Stimulated activated CD4-positive, alpha-beta T cell treated with anti-CD3 and anti-CD28 coated beads, Interleukin-1b, Interleukin-23, amount 100 ng/mL, for 24 hours (primary cell): Measurements from ENCODE around the gene GDF15.
"Not testable (repeated sequence)": the region's sequence is repeated elsewhere in the genome, so short reads cannot be mapped to it uniquely, and the experiment has no call there.

Source experiments
- DNase-seq, 4 experiments: peaks; one replicate each; pipeline ENCODE4 v3.0.0-alpha.2; 2020; ENCODE audit warnings: low read depth in 4 of 4, low spot score in 1 of 4

Gene GDF15

GRCh38 chr19:18363787-18364186 lies 22.2 kb upstream of the GDF15 start:
- no peak for DNase-seq

- DNase-seq = not testable (repeated sequence)
These were observed 21.6 kb upstream of the GDF15 start for GRCh38 chr19:18364277-18364825.

- no peak for DNase-seq
These were observed 21.0 kb upstream of the GDF15 start for GRCh38 chr19:18364826-18365528.

- DNase-seq = no peak
These were observed 19.9 kb upstream of the GDF15 start for GRCh38 chr19:18366021-18366435.

GRCh38 chr19:18368504-18369222 lies 17.3 kb upstream of the GDF15 start:
- DNase-seq = no peak

GRCh38 chr19:18373407-18373891 lies 12.5 kb upstream of the GDF15 start:
- no peak for DNase-seq

- DNase-seq = peak in 1 of 4 experiments; percentile 17
These were observed 11.9 kb upstream of the GDF15 start for GRCh38 chr19:18373892-18374629.

GRCh38 chr19:18377026-18377425 lies 8.9 kb upstream of the GDF15 start:
- no peak for DNase-seq

- DNase-seq = no peak
These were observed 5.9 kb upstream of the GDF15 start for GRCh38 chr19:18379803-18380747.

- DNase-seq = no peak
These were observed 5.1 kb upstream of the GDF15 start for GRCh38 chr19:18380843-18381242.

GRCh38 chr19:18383622-18384021 lies 2.3 kb upstream of the GDF15 start:
- not testable (repeated sequence) for DNase-seq

- no peak for DNase-seq
These were observed 1.2 kb upstream of the GDF15 start for GRCh38 chr19:18384775-18385174.

GRCh38 chr19:18385359-18385674 lies 641 bp upstream of the GDF15 start:
- DNase-seq = no peak

- DNase-seq = no peak
These were observed 749 bp downstream of the GDF15 start for GRCh38 chr19:18386543-18387271.

- peak; percentile 49 to 77 (median 72) for DNase-seq
These were observed 2.4 kb downstream of the GDF15 start for GRCh38 chr19:18388100-18388959.

GRCh38 chr19:18388960-18389725 lies 3.2 kb downstream of the GDF15 start:
- DNase-seq = no peak

GRCh38 chr19:18389726-18390064 lies 3.7 kb downstream of the GDF15 start:
- no peak for DNase-seq
